Measurements from ENCODE around the gene FMN1.
"Not testable (repeated sequence)": the region's sequence is repeated elsewhere in the genome, so short reads cannot be mapped to it uniquely, and the experiment has no call there.

FMN1 gene

DNA sequence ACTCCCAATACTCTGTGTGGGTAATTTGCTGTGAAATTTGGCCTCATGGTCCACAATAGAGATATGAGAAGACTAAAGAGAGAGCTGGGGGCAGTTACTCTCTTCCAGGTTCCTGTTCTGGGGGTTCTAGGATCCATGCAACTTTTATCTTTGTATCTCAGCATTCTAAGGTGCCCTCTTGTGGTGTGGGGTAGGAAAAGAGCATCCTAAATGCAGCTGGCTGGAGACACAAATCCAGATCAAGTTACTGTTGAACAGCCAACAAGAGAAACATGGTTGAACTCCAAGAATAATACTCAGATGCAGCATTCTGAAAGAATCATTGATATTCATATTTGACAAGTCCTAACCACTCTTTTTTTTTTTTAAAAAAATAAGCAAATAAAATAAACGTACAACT lies 238.5 kb downstream of the FMN1 start:
- peak; percentile 59 for DNase-seq

DNA sequence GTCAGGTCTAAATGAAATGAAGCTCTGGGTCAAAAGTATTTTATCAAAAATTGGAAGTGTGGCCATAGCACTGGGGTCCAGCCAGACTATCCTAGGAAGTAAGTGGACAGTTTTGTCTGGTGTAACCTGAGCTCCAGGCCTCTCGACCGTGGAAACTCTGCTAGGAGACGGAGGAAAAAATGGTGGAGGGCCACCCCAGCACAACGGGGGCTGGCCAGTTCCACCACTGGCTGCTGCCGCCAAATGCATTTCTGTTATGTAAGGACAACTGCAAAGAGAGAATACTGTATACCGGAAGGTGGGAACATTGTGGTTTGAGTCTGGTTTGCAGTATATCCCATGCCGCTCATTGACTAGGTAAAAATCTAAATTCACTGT lies 241.0 kb downstream of the FMN1 start:
- DNase-seq: no peak

DNA sequence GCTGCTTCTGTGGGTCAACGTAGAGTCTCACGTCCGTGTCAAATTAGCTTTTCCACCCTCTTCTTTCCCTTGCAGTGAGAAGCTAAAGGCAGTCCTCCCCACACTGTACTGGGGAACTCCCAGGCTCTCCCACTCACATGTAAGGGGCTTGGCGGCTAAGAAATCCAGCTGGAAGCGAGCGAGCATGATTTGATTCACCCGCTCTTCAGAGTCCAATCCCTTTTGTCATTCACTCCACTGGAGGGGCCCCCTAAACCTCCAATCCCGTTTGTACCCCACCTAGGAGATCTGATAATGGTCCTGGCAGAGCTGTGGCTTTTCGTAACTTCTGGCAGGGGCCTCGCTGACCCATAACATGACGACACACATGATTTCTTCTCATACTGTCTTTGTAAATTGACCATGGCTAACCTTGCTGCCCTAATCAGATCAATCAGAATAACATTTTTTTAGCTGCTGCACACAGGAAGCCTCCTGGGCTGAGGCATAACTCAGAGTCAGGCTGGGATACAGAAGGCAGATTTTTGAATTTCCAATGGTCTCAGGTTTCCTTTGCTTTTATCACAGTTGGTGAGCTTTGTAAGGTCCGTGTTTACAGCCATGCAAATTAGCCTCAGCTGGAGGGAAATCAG lies 241.5 kb downstream of the FMN1 start:
- no peak for DNase-seq

DNA sequence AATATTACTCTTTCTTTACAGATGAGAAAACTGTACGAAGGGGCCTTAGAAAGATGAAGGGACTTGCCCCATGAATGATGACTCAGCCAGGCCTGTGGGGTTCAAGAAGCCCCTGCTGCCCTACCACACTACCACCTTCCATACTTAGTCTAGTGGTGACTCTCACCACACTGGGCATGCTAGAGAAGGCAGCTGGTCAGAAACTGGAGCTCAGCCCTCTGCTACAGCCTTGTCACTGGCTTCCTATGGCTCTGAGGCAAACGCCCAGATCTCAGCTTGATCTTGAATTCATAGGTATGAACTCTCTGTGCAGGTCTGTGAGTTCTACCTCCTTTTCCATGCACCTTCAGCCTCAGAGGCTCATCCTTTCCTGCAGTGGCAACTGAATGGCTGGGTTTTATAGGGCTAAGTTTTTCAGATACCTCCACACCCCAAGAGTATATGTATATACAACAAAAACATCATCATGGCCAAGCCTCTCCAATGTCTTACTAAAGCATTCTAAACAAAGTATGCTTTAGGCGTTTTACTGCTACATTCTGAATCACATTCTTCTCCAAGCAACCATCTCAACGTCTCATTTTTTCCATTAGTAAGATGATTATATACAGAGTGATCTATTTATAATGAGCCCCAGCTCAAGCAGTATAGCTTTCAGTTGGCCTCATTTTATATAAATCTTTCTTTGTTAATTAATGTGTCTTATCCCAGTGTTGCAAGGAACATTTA lies 242.6 kb downstream of the FMN1 start:
- no peak for DNase-seq

DNA sequence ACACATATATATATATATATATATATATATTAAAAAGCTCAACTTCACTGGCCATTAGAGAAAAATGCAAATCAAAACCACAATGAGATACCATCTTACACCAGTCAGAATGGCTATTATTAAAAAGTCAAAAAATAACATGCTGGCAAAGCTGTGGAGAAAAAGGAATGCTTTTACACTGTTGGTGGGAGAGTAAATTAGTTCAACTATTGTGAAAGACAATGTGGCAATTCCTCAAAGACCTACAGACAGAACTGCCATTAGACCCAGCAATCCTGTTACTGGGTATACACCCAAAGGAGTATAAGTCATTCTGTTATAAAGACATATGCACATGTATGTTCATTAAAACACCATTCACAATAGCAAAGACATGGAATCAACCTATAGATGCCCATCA lies 244.5 kb downstream of the FMN1 start:
- not testable (repeated sequence) for DNase-seq

DNA sequence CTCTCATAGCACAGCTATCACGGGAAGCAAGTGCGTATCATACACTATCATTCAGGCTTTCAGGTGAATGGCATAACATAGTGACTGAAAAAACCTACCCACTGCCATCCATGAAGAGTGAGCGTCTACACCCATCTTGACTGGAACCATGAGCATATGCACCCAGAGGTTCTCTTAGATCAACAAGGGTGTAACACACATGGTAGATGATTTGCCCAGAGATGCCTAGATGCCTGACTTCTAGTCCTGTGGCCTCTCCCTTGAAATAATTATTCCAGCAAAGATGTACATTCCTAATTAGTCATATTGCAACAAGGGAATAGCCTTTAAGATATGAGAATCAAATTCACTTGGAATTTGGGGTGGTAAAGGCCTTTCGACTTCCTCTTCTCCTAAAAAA lies 248.3 kb downstream of the FMN1 start:
- DNase-seq: no peak

DNA sequence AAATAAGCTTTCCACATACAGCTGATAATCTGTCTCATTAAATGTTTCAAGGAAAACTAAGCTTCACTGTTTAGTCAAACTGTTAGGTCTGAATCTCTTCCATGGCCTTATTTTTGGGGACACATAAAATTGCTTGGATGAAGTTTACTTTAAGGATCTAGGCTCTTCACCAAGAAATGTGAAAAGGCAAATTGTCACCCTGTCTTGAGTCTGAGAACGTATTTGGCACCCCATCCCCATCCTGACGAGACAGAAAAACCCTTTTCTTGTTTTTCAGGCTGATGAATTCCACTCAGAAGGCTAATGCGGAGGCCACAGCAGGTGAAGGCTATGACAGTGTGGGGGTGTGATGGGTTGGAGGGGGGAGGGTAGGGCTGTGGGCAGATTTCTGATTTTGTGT lies 250.1 kb downstream of the FMN1 start:
- DNase-seq: no peak

DNA sequence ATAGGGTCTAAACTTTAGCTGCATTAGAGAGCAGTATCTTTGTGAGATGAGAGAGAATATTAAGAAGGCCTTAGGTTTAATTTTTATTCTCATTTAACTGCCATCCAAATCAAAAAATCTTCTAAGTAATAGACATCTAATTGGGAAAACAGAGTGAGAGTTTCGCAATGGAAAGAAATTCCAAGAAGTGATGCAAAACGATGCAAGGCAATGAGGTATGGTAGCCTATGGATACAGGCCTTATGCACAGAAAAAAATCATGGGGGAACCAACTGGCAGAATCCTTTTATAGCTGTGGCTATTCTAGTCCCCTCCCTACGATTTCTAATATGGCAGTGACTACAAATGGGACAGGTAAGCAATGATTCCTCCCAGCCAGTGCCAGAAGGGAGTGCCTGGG lies 250.8 kb downstream of the FMN1 start:
- no peak for DNase-seq

DNA sequence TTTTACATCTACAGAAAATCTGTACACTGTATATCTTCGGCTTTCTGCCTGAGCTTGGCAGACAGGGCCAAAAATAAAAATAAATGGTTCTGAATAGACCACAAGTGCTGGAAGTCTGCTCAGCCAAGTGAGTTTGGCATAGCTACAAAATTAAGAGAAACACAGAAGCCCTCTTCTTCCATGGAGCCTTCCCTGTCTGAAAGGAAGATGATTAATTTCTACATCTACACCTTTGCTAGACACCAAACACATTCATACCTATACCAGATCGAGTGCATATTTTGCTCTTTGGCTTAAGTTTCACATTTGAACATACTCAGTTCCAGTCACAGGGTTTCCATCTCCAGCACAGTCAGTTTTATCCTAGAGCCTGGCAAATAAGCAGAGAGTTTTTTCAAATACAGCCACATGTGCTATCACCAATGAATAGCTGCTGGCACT lies 252.1 kb downstream of the FMN1 start:
- no peak for DNase-seq

DNA sequence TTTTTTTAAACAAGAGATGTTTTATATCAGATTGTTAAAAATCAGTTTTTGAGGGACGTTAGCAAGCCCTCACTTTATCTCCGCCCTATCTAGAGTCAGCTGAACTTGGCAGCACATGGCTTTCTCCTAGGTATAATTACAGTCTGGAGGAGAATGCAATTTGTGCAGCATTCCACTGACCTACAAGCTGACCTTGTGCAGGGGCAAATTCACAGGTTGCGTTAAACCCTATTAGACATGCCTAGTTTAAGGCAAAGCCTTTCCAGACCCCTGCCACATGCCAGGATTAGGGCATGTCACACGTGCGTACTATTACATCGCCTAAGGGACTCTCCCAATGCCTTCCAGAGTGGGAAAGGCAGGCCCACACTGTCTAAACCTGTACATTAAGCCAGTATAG lies 252.7 kb downstream of the FMN1 start:
- DNase-seq: no peak

DNA sequence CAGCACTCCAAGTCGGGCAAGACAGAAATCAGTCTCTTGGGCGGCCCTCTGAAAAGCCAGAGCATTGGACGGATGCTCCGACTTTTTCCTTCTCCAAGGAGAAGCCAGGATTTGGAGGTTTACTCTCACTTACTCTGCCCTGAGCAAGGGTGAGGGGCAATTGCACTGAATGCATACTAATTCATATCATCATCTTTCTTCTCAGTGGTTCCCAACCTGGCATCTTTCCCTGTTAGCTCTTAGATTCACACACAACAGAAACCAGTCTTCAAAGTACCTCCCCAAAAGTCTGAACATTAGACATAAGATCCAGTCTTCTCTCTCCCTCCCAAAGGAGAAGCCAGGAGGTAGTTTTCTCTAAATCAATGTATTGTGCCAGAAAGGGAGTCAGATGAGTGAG lies 257.5 kb downstream of the FMN1 start:
- DNase-seq: no peak

DNA sequence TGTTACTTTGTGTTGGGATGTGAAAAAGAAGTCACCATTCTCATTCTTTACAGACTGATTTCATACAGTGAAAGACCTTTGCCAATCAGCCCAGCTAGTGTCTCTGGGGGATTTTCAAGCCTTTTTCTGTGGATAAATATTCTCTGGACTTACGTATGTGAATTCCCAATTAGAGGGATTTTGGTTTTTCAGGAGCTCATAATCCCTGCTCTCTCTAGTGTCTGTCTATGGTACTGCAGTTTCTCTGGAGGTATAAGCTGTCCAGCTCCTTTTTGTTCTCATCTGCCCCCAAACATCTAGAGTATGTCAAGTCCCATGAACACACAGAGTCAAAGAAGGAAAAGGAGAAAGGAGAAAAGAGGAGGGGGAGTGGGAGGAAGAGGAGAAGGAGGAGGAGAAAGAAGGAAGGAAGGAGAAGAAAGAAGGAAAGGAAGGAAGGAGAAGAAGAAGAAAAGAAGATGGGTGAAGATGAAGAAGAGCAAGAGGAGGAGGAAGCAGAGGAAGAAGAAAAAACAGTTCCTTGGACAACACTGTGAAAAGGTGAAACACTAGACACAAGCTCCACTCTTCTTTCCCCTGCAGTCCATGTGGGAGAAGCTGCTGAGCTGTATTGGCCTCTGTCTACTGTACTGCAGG lies 258.1 kb downstream of the FMN1 start:
- DNase-seq: no peak

DNA sequence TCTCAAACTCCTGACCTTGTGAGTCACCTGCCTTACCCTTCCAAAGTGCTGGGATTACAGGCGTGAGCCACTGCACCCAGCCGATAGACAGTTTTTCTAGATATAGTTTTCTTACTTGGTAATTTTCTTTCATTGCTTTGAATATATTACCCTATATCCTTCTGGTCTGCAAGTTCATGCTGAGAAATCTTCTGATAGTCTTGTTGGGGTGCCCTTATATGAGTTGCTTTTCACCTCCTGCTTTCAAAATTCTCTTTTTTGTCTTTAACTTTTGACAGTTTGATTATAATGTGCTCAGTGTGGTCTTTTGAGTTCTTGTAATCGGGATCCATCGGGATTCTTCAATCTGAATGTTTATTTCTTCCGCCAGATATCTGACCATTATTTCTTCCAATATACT lies 259.4 kb downstream of the FMN1 start:
- no peak for DNase-seq

DNA sequence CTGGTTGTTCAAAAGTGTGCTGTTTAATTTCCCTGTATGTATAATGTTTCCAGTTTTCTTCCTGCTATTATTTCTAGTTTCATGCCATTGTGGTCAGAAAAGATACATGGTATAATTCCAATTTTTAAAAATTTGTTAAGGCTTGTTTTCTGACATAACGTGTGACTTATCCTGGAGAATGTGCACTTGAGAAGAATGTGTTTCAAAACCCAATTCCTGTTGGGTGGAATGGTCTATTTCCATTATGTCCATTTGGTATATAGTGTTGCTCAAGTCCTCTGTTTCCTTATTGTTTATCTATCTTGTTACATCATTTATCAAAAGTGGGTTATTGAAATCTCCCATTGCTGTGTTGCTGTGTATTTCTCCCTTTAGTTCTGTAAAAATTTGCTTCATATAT lies 261.3 kb downstream of the FMN1 start:
- no peak for DNase-seq

DNA sequence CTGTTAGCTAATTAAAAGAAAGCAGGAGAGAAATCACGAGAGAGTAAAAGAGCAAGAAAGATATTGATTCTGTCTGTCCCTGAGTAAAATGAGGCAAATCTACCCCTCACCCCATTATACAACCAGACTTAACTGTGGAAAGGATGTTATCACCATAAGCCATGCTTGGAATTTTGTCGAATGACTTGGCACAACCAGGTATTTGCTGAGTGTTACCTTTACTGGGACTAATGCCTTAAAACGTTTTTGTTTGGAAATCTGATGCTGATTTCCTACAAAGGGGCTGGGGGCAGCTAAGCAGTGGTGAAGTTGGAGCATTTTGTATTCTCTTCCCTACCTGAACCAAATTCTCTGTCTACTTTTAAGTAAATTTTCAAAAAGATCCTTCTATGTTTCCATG lies 265.6 kb downstream of the FMN1 start:
- DNase-seq: no peak

DNA sequence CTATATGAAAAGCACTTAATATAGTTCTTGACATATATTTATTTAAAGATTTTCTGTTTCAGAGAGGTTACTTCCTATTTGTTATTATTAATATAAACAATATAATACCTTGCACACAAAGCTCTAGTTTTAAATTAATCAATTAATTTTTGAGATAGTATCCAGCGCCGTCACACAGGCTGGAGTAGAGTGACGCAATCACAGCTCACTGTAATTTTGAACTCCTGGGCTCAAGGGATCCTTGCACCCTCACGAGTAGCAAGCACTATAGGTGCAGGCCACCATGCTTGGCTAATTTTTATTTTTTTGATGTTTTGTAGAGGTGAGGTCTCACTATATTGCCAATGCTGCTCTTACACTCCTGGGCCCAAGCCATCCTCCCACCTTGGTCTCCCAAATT lies 267.4 kb downstream of the FMN1 start:
- no peak for DNase-seq

DNA sequence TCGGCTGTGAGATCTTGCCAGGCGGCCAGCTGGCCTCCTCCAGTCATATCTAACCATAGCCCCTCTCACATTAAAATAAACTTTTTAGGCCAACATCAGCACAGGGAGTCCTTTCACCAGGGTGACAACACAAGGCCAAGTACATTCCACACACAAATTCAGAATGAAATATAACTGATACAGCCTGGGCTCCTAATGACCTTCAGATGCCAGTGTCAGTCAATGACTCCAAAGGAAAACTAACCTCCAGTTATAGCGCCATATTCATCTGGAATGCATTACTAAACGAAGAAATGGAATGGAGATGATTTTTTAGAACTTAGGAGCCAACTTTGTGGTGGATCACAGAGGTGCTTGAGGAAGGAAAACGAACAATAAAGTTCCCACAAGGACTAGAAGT lies 271.3 kb downstream of the FMN1 start:
- DNase-seq: no peak

DNA sequence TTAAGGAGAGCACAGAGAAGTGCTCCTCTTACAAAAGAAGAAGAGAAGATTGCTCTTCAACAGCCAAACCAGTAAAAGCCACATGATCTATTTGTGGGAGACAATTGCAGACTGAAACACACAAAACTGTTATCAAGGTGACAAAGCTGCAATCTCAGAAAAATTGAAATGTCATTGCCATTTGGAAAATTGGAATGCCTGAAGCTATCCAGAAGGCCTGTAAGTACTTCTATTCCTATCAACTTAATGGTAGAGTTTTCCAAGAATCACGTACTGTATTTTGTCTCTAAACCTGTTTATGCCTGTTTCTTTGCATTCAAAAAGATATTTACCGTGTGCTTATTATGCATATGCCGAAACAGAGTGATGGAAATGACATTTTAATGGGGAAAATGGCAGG lies 272.0 kb downstream of the FMN1 start:
- no peak for DNase-seq

DNA sequence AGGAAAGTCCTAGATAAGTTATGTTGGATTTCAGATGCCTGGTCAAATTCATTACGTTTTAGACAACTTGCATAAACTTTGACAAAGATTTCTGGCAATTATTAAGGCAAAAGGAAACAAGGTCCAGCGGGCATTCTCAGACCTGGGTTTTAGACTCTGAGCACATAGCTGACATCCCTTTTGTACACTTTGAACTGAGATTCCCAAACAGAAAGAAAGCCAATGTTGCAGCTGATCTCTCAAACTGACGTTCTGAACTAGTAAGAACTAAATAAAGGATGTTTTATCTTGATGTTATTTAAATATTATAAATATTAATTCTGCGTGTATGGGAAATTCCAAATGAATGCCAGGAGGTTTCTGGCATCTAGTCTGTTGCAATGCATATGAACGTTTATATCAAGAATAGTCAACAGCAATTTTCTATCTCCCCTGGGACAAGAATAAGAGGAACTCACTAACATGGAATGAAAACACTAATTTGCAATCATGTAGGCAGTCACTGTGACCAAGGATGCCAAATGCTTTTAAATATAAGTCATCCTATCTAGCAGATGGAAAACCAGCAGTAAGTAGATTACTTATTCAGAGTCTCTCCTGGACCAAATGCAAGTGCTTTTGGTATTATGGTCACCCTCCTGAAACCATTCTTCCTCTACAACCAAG lies 274.6 kb downstream of the FMN1 start:
- no peak for DNase-seq

DNA sequence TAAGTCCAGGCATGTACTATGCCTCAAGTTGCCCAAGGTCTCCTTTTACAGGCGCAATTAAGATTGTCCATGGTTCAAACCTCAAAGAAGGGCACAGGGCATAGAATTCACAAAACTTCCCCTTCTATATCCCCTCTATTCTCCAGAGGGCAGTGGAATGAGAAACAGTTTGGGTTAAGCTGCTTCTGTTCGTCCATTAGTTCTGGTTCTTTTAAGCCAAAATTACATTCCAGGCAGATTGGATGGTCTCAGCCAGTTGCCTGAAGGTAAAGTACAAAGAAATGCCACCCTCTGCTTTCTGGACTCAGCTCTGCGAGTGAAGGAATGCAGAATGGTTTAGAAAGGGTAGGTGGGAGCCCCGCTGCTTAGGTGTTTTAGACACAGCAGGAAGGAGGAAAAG lies 276.0 kb downstream of the FMN1 start:
- DNase-seq: no peak

DNA sequence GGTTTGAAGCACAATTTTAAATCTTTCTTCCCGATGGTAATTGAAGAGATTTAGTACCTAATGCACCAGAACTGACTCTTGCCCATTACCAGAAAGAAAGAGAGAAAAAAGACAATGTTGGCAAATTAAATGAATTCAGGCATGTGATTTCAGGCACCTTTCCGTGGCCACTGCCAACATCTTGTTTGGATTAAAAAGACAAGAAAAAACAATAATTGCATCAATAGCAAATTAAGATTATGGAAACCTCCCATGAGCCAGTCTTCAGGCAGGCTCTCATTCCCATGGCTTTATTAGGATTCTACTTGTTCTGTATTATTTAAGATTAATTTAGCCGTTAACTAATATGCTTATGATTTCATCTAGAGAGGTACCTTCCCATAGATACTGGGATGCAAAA lies 283.7 kb downstream of the FMN1 start:
- DNase-seq: no peak

DNA sequence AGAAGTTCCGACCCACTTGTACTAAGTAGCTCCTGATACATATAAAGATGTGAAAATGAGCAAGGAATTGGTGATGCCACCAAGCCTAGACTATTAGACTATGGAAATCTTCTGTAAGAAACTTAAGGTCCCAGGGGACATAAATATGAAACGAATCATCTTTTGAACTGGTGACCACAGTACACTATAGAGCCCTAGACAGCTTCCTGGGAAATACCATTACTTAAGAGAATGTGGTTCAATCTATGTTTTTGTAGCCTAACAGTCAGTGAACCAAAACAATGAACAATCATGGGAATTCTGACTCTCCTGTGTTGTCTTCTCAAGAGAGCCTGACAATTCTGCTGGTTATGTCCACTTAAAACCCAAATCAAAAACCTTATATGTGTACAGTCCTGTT lies 285.1 kb downstream of the FMN1 start:
- DNase-seq: peak; percentile 14

DNA sequence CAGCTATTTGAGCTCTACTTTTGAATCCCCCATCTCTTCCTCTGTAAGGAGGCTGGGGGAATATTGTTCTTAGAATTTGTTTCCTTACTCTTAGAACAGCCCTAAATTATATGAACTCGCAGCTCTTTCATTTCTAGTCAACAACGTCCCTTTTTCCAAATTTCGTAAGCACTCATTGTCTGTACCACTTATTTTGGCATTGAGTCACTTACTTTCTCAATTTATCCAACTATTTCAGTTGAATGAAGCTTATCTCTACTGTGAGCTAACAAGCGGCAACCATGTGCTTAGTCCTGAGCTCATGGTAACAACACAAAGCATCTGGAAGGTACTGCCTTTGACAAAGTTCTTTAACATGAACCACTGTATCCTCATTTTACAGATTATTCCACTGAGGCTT lies 285.6 kb downstream of the FMN1 start:
- DNase-seq: peak; percentile 89

Data from MV-4-11 (cell line).